Activated effector memory CD4-positive, alpha-beta T cell treated with Interleukin-2 at 50 U/mL for 16 hours (primary cell): Measurements from ENCODE around the gene MAGIX.
A peak's percentile ranks its signal among the peaks of the same experiment; 100 is the strongest.
"Not testable (repeated sequence)": the region's sequence is repeated elsewhere in the genome, so short reads cannot be mapped to it uniquely, and the experiment has no call there.

Source experiments
- DNase-seq: peaks from one replicate; pipeline ENCODE4 v3.0.0-alpha.2; 2020

Gene MAGIX

DNA sequence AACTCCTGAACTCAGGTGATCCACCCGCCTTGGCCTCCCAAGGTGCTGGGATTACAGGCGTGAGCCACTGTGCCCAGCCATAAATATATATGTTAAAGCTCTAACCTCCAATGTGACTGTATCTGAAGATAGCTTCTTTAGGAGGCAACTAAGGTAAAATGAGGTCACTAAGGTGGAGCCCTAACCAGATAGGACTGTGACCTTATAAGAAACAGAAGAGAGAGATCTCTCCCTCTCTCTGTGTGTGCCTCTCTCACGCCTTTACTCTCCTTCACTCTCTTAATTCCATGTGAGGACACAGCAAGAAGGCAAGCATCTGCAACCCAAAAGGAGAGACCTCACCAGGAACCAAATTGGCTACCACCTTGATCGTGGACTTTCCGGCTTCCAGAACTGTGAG, 926 bp upstream of the MAGIX start:
- no peak for DNase-seq

DNA sequence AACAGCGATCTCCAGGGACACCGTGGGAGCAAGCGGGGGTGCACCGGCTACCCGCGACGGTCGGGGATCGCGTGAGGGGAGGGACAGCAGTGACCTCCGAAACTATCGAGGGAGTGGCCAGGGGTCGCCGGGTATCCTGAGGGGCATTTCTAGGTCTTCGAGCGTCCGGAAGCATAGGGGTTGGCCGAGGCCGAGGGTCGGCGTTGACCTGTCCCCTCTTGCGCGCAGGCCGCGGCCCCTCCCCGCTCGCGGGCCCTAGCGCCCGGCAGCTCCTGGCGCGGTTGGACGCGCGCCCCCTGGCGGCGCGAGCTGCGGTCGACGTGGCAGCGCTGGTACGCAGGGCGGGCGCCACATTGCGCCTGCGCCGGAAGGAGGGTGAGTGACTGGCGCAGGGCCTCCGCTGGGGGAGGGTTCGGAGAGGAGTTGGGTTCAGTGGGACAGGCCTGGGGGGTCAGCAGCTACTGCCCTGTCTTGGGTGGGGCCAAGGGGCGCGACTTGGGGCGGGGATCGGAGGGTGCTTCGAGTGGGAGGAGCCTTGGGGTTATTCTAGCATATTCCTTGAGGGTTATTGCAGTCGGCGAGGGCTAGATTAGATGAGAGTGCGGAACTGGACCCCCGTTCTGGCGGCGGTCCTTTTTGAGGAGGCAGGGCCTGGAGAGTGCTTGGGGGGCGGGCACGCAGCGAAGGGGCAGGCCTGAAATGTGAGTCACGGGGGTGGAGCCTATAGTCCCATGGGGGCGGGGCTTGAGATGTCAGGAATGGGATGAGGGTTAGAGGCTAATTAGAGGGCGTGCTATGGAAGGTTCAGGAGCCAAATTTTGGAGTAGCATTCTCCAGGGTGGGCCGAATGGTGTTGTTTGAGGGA, 1.2 kb downstream of the MAGIX start:
- DNase-seq, result peak; percentile 75

DNA sequence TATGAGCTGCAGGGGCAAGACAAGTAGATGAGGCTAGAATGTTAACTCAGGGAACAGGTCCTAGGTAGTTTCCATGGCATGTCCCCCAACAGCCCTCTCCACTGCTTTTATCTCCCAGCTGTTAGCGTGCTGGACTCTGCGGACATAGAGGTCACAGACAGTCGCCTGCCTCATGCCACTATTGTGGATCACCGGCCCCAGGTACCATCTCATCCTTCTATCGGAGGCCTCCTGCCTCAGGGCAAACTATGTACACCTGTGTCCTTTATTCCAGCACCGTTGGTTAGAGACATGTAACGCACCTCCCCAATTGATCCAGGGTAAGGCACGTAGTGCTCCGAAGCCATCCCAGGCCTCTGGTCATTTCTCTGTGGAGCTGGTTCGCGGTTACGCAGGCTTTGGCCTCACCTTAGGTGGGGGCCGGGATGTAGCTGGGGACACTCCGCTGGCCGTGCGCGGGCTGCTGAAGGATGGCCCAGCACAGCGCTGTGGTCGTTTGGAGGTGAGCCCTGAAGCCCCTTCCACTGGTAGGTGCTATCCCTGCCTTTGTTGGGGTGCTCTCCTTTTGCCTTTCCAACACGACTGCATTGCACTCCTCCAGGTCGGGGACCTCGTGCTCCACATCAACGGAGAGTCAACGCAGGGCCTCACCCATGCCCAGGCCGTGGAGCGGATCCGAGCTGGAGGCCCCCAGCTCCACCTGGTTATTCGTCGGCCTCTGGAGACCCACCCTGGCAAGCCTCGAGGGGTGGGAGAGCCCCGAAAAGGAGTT, 2.2 kb downstream of the MAGIX start:
- no peak for DNase-seq

DNA sequence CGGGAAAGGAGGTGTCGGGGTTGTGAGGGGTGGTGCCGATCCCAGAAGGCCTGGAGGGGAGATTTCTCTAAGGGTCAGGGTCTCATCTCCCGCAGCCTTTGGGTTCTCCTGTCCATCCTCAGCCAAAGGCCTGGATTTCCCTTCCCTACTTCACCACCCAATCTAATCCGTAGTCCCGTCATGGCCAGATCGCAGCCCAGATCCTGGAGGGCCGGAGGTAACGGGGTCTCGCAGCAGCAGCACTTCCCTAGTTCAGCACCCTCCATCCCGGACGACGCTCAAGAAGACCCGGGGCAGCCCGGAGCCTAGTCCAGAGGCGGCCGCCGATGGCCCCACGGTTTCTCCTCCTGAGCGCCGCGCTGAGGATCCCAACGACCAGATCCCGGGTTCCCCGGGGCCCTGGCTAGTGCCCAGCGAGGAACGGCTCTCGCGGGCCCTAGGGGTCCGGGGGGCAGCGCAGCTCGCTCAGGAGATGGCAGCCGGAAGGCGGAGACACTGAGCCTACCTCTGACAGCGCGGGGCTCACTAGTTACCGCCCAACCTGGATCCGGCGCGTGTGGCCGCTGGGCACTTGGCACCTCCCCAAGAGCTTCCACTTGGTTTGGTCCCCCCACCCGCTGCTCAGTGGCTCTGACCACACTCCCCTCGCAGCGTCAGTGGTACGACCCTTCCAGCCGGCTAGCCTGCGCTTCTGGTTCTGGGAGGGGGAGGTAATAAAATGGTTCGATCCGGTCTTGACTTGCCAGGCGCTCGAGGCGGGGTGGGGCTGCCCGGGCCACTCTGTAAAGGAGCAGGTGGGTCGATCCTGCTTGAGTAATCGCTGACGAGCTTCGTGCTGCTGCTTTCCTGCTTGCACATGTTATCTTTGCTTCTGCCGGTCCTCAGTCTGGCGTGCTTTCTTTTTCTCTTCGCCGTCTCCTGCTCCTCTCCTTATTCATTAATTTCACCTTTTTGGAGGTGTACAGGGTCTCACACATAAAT, 3.6 kb downstream of the MAGIX start:
- DNase-seq, result peak; percentile 67

DNA sequence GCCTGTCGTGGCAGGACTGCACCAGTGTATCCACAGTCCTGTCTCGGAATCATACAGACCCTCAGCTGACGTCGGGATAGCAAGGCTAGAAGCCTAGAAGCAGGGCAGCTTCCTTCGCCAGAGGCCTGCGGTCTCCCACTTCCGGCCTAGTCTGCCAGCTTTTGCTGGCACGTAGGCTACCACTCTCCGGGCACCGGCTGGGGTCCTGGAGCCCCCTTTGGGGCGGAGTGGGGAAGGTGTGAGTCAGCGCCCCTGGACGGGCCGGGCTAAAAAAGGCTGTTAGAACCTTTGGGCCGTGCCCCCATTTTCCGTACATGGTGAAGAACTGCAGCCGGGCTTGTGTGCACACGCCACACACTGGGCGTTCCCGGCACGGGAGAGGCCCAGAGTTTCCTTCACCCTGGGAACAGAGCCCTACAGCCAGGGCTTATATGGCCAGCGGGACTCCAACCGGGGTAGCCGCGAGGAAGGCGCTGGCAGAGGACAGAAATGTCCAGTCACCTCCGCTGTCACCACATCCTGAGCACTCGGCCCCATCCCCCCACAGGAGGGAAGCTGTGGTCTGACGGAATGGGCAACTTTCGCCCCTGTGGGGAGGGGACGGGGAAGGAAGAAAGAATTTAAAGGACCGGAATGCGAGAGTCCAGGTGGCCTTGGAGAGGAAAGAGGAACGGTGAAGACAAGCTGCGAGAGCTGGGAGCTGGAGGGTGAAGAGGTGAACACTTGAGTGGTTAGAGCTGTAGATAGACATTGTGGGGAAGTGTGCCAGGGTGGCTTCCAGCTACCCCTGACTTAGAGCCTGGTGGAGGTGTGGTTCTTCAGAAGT, 4.6 kb downstream of the MAGIX start:
- DNase-seq, result peak; percentile 58

DNA sequence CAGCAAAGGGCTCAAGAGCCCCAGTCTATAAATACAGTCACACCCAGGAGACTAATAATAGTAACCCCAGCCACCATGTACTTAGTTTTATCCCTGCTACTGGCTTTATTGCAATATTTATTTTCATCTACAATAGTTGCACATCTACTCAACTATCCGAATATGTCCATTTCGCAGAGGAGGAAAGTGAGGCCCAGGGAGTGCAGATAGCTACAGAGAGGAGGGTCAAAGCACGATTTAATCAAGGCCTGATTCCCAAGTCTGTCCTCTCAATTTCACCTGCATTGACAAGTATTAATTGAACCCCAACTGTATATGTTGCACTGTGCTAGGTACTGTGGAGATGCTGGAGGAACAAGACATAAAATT, 5.2 kb downstream of the MAGIX start:
- DNase-seq, result no peak

DNA sequence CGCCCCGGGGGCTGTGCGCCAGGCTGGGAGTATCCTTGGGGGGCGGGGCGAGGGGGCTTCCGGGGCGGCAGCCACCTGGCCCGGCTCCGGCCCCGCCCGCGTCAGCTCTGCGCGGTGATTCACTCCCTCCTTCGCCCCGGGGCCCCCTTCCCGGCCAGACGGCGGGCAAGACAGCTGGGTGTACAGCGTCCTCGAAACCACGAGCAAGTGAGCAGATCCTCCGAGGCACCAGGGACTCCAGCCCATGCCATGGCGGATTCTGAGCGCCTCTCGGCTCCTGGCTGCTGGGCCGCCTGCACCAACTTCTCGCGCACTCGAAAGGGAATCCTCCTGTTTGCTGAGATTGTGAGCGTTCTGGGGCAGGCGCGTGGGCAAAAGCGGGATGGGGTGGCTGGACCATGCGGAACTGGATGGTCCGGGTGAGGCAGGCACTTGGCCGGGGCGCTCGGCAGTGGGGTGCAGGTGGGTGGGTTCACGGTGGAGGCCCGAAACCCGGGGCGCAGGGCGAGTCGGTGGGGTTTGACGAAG, 9.3 kb downstream of the MAGIX start, which contains the start of gene PLP2:
Gene PLP2 (plus strand): TSS at position 147 of the 528 bp plus-strand sequence. CDS start 103 bp downstream, at position 250.
- peak; percentile 61 for DNase-seq

DNA sequence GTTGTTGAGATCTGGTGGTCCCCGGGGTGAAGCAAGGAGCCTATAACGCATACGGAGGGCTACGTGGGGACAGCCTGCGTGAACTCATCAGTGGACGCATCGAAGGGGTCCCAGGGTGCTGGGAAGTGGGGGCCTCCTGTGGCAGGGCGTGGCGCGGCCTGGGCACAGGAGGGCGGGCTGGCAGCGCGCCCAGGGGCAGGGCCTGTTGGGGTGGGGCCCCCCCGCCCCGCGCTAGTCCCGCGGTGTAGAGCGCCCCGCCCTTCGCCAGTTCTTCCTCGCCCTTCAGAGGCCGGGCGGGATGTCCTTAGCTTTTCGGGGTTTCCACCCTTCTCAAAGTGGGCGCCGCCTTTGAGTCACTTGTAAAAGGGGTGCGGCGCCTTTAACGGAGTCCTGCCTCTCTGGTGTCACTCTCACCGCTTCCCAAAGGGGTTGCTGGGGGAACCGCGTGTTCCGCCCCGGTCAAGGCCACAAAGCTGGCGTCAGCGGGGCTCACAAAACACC, 9.8 kb downstream of the MAGIX start:
- peak; percentile 64 for DNase-seq

DNA sequence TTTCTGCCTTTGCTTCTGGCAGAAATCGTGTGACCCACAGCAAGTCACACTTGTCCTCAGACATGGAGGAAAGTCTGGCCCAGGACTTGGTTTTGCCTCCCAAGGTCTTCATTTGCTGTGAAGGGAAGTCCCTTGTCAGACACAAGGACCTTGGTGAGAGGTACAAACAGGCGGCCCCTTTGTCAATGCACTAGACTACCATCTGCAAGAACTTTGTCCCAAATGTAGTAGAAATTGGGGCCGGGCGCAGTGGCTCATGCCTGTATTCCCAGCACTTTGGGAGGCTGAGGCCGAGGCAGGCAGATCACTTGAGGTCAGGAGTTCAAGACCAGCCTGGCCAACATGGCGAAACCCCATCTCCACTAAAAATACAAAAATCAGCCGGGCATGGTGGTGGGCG, 11.0 kb downstream of the MAGIX start:
- DNase-seq, result not testable (repeated sequence)

DNA sequence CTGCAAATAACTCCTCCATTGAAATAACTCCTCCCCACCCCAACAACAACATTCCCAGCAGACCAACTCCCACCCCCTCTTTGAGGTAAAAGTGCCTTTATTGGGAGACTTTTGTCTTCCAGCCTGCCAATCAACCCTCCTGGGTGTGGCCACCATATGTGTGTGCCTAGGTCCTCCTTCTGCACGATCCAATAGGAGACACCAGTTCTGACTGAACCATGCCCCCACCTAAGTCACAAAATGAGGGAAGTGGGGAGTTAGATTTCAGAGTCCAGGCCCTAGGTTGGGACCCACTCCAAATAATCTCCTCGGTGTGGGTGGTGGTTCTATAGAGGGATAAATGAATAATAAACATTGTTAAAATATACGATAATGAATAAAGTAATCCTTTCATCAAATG, 12.2 kb downstream of the MAGIX start:
- no peak for DNase-seq

DNA sequence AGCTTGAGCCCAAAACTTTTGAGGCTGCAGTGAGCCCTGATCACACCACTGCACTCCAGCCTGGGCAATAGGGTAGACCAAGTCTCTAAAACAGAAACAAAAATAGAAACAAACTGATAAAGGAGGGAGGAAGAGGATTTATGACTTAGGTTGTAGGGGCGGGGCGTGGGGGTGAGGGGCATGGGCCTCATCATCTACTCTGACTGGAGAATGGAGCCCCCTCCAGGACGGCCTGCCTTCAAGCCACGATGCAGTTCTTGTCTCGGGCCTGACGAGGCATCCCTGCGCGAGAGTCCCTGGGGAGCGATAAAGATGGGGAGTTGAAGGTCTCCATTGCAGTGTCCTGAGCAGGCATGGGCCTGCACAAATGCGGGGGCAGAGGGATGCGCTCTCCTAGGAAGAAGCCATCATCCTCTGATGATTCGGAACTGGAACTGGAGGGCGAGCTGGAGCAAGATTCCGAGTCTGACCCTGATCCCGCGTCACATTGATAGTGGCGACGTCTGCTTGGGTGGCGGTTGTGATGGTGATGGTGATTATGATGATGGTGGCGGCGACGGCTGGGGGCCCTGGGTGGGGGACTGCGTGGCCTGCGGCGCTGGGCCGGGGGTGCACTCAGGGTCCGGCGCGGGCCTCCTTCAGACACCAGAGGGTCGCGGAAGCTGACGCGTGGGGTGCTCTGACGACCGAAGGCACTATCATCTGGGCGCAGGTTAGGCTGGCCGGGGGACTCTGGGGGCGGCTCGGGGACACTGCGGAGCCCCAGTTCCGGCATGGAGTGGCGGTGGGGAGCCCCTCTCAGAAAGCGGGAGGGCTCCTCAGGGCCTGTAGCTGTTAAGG, 13.1 kb downstream of the MAGIX start:
- DNase-seq, result no peak

DNA sequence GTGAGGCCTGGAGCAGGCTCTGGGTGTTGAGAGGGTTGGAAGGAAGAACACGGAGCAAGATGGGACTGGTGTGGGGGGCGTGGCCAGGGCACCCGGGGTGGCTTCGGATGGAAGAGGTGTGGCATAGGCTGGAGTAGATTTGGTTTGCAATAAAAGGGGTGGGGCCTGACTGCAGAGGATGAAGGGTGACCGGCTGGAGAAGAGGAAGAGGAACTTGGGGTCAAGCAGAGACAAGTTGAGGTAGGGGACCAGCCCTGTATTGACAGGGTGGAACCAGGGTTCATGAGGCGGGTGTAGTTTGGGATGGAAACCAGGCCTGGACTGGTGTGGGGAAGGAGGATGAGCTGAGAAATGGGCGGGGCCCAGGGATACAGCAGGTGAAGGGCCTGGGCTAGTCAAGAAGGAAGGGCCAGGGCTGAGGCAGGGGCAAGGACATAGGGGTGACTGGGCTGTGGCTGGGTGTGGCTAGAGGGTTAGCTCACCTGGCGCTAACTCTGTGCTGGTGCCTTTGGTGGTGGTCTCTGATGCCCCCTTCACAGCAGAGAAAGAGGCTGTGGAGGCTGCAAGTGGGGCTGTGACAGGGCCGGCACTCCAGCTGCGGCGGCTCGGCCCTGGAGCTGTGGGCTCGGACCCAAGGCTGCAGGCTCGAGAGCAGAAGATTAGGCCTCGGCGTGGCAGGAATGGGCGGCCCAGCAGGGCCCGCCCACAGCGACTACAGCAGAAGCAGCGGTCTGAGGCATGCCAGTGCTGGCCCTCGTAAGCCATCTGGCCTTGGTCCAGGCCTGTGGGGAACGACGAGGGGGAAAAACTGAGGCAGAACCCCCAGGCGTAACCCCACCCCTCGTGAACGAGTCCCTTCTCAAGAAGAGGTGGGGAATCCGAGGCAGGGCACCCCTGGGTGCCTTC, 14.1 kb downstream of the MAGIX start:
- DNase-seq, result no peak

DNA sequence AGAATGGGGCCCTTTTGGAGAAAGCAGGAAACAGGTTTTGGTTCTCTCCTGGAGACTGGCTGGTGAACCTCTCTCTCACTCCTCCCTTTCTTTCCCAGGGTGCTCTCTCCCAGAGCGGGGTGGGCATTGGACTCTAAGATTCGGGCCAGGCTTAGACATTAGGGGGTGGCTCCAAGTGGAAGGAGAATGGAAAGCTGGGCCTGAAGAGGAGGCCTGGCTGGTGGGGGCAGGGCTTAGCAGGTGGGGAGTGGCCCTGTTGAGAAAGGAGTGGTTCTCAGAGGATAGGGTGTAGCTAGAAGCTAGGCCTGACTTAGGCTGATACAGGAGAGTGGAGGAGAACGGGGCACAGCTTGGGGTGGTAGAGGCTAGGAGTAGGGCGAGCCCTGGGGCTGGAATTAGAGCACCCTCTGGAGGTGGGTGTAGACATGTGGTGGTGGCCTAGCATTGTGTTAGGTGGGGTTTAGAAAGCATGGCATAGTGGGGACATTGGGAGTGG, 14.8 kb downstream of the MAGIX start:
- no peak for DNase-seq

DNA sequence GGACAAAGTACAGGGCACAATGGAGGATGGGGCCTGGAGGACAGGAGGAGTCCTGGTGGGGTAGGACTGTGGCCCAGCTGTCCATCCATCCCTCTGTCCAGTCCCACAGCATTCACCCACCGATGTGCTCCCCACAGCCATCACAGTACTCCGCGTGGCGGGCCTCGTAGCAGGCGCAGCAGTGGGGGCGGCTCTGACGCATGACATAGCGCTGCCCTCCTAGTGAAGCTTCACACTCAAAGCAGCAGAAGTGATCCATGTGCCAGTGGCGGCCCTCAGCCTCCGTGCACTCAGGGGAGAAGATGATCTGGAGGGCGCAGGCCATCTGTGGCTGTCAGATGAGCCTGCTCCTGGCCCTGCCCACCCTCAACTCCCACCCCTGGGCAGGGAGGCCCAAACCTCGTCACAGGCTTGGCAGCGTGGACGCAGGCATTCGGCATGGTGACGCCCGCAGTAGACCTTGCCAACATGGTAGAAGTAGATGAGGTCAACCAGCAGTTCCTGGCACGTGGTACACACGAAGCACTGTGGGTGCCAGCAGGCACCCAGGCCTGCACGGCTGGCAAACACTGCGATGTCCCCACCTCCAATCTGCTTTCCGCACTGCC, 15.4 kb downstream of the MAGIX start:
- no peak for DNase-seq

DNA sequence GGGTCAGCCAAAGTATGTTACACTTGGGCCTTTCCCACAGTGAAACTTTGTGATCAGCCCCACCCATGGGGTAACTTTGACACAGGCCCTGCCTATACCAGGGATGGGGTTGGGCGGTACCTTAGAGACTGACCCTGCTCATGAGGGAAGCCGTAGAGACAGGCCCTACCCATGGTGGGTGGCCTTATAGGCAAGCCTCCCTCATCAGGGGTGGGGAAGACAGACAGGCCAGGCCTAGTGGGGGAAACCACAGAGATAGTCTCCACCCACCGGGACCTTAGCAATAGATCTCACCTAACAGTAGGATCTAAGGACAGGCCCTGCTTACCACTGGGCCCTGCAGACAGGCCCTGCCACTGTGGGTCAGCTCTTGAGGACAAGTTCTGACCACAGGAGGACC, 16.0 kb downstream of the MAGIX start:
- no peak for DNase-seq

DNA sequence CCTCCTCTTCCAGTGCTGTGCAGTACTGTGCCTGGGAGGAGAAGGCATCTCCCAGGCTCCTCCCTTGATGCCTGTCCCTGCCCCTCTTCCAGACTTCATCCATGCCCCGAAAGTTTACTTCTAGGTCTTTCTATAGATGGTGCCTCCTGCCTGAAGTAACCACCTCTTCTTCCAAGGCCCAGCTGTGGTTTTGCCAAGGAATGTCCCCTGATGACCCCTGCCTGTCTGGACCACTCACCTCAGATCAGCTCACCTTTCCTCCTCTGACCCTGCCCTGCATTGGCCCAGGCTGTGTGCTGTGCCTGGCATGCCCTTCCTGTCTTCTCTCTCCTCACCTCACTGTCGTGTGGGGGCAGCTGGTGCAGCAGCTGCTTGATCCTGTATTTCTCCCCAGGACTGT, 16.8 kb downstream of the MAGIX start:
- no peak for DNase-seq

DNA sequence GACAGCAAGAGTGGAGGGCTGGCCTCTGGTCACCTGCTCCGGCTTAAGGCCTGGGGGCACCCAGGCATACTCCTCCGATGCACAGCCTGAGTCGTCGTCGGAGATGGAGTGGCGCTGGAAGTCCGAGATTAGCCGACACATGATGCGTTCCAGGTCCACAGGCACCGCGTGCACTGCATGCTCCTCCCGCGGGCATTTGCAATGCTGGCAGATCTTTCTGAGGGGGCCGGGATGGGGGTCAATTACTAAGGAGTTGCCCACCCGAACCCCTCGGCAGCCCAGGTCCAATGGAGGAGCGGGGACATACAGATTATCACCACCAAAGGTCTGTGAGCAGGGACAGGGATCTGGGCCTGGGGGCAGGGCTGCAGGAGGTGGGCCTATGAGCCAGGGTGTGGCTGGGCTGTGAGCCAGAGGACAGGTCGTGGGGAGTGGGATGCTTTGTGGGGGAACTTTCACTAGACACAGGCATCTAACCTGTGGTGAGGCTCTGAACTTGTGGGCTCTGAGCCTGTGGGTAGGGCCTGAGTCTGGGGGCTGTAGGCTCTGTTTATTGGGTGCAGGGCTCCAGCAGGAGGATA, 21.2 kb downstream of the MAGIX start:
- no peak for DNase-seq
